ENCODE data around the gene ELFN1.

- TF ChIP-seq, protein P1, sequence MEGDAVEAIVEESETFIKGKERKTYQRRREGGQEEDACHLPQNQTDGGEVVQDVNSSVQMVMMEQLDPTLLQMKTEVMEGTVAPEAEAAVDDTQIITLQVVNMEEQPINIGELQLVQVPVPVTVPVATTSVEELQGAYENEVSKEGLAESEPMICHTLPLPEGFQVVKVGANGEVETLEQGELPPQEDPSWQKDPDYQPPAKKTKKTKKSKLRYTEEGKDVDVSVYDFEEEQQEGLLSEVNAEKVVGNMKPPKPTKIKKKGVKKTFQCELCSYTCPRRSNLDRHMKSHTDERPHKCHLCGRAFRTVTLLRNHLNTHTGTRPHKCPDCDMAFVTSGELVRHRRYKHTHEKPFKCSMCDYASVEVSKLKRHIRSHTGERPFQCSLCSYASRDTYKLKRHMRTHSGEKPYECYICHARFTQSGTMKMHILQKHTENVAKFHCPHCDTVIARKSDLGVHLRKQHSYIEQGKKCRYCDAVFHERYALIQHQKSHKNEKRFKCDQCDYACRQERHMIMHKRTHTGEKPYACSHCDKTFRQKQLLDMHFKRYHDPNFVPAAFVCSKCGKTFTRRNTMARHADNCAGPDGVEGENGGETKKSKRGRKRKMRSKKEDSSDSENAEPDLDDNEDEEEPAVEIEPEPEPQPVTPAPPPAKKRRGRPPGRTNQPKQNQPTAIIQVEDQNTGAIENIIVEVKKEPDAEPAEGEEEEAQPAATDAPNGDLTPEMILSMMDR (IDR thresholded peaks at IDR 0.05): no peak
- TF ChIP-seq POLR2A (IDR thresholded peaks at IDR 0.05) (no peak), POLR2AphosphoS5 (IDR thresholded peaks at IDR 0.05) (no peak), EP300 (IDR thresholded peaks at IDR 0.05) (no peak)
Observed at GRCh38 chr7:1694611-1695511, 24.8 kb downstream of the ELFN1 start.

All from gastroesophageal sphincter (tissue), 3 donors.